ENCODE results near the gene VSIG8. TPM values are rescaled to one million over a fixed set of nuclear protein-coding genes. Genes with fewer than 3 reads are reported as not detected.

VSIG8 gene, protein sequence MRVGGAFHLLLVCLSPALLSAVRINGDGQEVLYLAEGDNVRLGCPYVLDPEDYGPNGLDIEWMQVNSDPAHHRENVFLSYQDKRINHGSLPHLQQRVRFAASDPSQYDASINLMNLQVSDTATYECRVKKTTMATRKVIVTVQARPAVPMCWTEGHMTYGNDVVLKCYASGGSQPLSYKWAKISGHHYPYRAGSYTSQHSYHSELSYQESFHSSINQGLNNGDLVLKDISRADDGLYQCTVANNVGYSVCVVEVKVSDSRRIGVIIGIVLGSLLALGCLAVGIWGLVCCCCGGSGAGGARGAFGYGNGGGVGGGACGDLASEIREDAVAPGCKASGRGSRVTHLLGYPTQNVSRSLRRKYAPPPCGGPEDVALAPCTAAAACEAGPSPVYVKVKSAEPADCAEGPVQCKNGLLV
- not detected in 2 replicates for total RNA-seq

DNA sequence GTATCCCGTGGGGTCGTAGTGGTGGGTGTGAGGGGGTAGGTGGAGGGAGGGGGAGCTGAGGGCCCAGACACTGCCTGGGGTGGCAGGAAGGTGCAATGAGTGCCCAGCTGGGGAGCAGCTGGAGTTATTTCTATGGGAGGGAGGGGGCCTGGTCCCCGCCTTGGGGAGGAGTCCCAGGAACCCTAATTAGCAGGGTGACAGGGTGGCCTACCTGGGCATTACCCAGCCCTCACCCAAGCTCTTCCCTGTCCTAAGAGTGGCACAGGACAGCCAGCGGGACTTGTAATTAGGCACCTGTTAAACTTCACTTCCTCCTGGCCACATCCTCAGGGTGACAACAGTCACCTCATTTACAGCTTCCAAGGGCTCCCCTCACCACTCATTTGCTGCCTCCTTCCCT, at the start of gene VSIG8:
TSS of gene VSIG8 (minus strand) at position 101 of the 400 bp plus-strand sequence. CDS start 136 bp downstream, outside the sequence.

DNA sequence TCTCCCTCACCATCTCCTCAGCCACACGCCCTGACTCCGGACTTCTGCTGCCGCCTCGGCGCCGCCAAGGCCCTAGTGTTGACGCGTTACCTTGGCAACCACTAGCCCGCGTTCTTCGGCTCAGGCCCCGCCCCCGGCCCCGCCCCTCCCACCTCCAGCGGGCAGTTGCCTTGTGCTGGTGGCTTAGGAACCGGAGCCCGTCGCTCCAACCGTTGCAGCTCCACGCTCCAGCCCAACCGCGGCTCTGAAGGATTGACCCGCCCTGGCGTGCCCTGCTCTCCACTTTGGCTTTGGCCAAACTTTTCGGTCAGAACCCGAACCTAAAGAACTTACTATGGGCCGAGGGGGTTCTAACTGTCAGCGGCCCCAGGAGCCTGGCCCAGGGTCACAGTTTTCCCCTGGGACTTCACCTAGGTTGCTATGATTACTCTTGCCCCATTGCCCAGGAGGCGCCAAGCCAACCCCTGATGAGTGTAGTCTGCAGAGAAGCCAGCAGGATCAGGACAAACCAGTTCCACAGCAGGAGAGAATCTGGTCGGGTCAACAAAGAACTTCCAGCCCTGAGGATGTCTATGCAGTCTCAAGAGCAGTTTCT, 37.7 kb upstream of the VSIG8 start, which contains the start of gene CFAP45:
TSS of gene CFAP45 (minus strand) at position 80 of the 595 bp plus-strand sequence. CDS start at position 13, 67 bp downstream.

DNA sequence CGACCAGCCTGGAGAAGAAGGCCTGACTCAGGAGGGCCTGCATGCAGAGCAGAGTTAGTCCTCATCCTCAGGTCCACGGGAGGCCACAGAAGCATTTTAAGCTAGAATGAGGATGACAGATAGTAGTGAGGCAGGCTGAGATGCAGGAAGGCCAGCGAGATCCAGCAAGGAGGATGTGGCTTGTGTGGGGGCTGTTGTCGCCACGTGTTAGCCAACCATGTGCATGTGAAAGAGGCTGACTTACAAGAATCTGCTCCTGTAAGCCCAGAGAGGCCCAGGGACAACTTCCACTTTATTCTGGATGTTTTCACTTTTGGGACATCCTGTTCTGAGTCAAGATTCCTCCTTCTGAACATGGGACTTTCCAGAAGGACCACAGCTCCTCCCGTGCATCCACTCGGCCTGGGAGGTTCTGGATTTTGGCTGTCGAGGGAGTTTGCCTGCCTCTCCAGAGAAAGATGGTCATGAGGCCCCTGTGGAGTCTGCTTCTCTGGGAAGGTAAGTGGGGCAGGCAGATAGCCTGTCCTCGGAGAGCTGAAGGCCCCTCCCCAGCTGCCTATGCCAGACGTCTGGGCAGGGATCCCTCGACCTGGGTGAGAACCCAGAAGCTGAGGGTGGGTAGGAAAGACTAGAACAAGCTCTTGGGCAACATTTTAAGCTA, 35.9 kb downstream of the VSIG8 start, which contains the start of gene SLAMF8:
TSS of gene SLAMF8 (plus strand) at position 433 of the 661 bp plus-strand sequence. CDS start at position 459, 26 bp downstream.

Other genes starting within 250 kb of the VSIG8 start
- gene CRP, start 148.1 kb downstream of the VSIG8 start, total RNA-seq = not detected in 2 replicates
- gene DUSP23, start 81.7 kb downstream of the VSIG8 start, total RNA-seq = 16.3 and 17.7 TPM in 2 replicates
- not detected in 2 replicates for gene FCRL6, start 60.3 kb downstream of the VSIG8 start, total RNA-seq
- under 0.01 TPM in 1 of 2 replicates, not detected in the other for gene SLAMF8, start 35.8 kb downstream of the VSIG8 start, total RNA-seq
- under 0.01 and 0.17 TPM in 2 replicates for gene CFAP45, start 37.5 kb upstream of the VSIG8 start, total RNA-seq
- 91.4 and 105 TPM in 2 replicates for gene TAGLN2, start 62.9 kb upstream of the VSIG8 start, total RNA-seq
- gene IGSF9, start 83.0 kb upstream of the VSIG8 start, total RNA-seq = not detected in 2 replicates
- gene SLAMF9, start 91.6 kb upstream of the VSIG8 start, total RNA-seq = not detected in 2 replicates
- 3.1 and 4.3 TPM in 2 replicates for gene PIGM, start 169.3 kb upstream of the VSIG8 start, total RNA-seq
- gene KCNJ10, start 207.5 kb upstream of the VSIG8 start, total RNA-seq = not detected in 2 replicates
- gene KCNJ9, start 218.9 kb upstream of the VSIG8 start, total RNA-seq = not detected in 2 replicates
- 6.5 and 7.7 TPM in 2 replicates for gene IGSF8, start 236.0 kb upstream of the VSIG8 start, total RNA-seq